HCT116 (cell line): ENCODE measurements around the gene OBSCN. TPM values are rescaled to one million over a fixed set of nuclear protein-coding genes. Genes with fewer than 3 reads are reported as not detected.

Experiments used
- ATAC-seq: fragments of 200-7000 bp; cut with Tn5 transposase; 2 replicates; pipeline ENCODE4 v1.9.1; 2020; ENCODE audit warnings: mild to moderate bottlenecking, moderate library complexity
- BruUV-seq: library from RNA; stranded (reverse); fragments of 400-500 nt; replicated peaks from 2 replicates; lab custom pipeline; 2021; lab: Mats Ljungman, UMichigan
- CTCF ChIA-PET: fragments of 300-600 bp; sonication (Branson Sonifier 250); formaldehyde crosslinking; loops from one replicate; lab custom pipeline; 2021; ENCODE audit warnings: antibody characterized with exemption; lab: Charles Lee
- POLR2A ChIA-PET: fragments of 300-600, 350-600 bp; sonication (Branson Sonifier 250); formaldehyde crosslinking; loops from one replicate; lab custom pipeline; 2021; ENCODE audit warnings: antibody characterized with exemption; lab: Charles Lee
- RAD21 ChIA-PET, 2 experiments: fragments of 300-600 bp; sonication (Branson Sonifier 250); formaldehyde crosslinking; loops; one replicate each; lab custom pipeline; 2023; ENCODE audit warnings: low total read pairs in 2 of 2; ENCODE audit not compliant: uncharacterized antibody in 2 of 2, unreplicated experiment in 2 of 2, low non-redundant PET in 1 of 2; lab: Charles Lee
- DNase-seq: peaks from one replicate; pipeline ENCODE4 v3.0.0-alpha.2; 2010; ENCODE audit warnings: low read depth, low spot score
- H2AFZ ChIP-seq: fragments of 200-600 bp; shearing (Covaris generic), sonication (generic); 2 replicates; pipeline ENCODE4 v1.6.1; 2017; ENCODE audit warnings: low read depth, mixed run types, mixed read lengths, antibody characterized with exemption, low read length; ENCODE audit not compliant: poor library complexity, severe bottlenecking
- H3K27ac ChIP-seq: 2 replicates; pipeline ENCODE4 v1.5.1; 2012; ENCODE audit warnings: low read depth, low read length
- H3K27me3 ChIP-seq: fragments of 200-600 bp; sonication (generic); 2 replicates; pipeline ENCODE4 v1.6.1; 2016; ENCODE audit warnings: mixed run types, low read length, mixed read lengths; ENCODE audit not compliant: insufficient read depth
- H3K36me3 ChIP-seq, 2 experiments: fragments of 200-500 bp in 1 of 2; fragments of 200-600 bp in 1 of 2; sonication (Bioruptor generic) in 1 of 2; sonication (generic) in 1 of 2; 2 replicates each; pipeline versions ENCODE4 v1.5.1 to v1.6.1; 2014 to 2016; ENCODE audit warnings: low read length in 2 of 2, inconsistent platforms in 1 of 2, mixed read lengths in 1 of 2, mixed run types in 1 of 2; ENCODE audit not compliant: insufficient read depth in 2 of 2, control insufficient read depth in 1 of 2
- H3K4me1 ChIP-seq, 2 experiments: fragments of 200-600 bp in 1 of 2; sonication (generic) in 1 of 2; 2 replicates each; pipeline versions ENCODE4 v1.5.1 to v1.6.1; 2012 to 2017; ENCODE audit warnings: low read length in 2 of 2, inconsistent platforms in 1 of 2, mild to moderate bottlenecking in 1 of 2, mixed read lengths in 1 of 2, mixed run types in 1 of 2, moderate library complexity in 1 of 2; ENCODE audit not compliant: insufficient read depth in 2 of 2, control insufficient read depth in 1 of 2
- H3K4me2 ChIP-seq: fragments of 200-600 bp; sonication (generic); 2 replicates; pipeline ENCODE4 v1.6.1; 2017; ENCODE audit warnings: mixed run types, low read length, mixed read lengths
- H3K4me3 ChIP-seq, 2 experiments: fragments of 200-600 bp in 1 of 2; sonication (generic) in 1 of 2; replicated peaks in 1 of 2; 2 replicates each; pipeline ENCODE4 v1.5.1; 2011 to 2016; ENCODE audit warnings: low read length in 2 of 2, control low read depth in 1 of 2, low read depth in 1 of 2, mild to moderate bottlenecking in 1 of 2, mixed read lengths in 1 of 2, mixed run types in 1 of 2
- H3K79me2 ChIP-seq: fragments of 200-600 bp; sonication (generic); 2 replicates; pipeline ENCODE4 v1.6.1; 2017; ENCODE audit warnings: mild to moderate bottlenecking, mixed run types, low read length, moderate library complexity, mixed read lengths; ENCODE audit not compliant: insufficient read depth
- H3K9ac ChIP-seq: fragments of 200-600 bp; sonication (generic); 2 replicates; pipeline ENCODE4 v1.6.1; 2016; ENCODE audit warnings: low read length, mixed read lengths
- H3K9me2 ChIP-seq: fragments of 200-600 bp; sonication (generic), shearing (Covaris generic); 2 replicates; pipeline ENCODE4 v1.6.1; 2017; ENCODE audit warnings: mixed run types, mild to moderate bottlenecking, moderate library complexity; ENCODE audit not compliant: insufficient read depth
- H3K9me3 ChIP-seq, 2 experiments: fragments of 200-500 bp in 1 of 2; fragments of 200-600 bp in 1 of 2; sonication (Bioruptor generic) in 1 of 2; sonication (generic) in 1 of 2; 2 replicates each; pipeline ENCODE4 v1.6.1; 2014 to 2017; ENCODE audit warnings: low read length in 2 of 2, mixed read lengths in 2 of 2, inconsistent platforms in 1 of 2, low read depth in 1 of 2, mild to moderate bottlenecking in 1 of 2, mixed run types in 1 of 2, moderate library complexity in 1 of 2; ENCODE audit not compliant: control insufficient read depth in 1 of 2, insufficient read depth in 1 of 2
- H4K20me1 ChIP-seq: fragments of 200-600 bp; sonication (generic), shearing (Covaris generic); 2 replicates; pipeline ENCODE4 v1.6.1; 2017; ENCODE audit warnings: mixed run types, mild to moderate bottlenecking, moderate library complexity; ENCODE audit not compliant: insufficient read depth
- ATF3 ChIP-seq: IDR thresholded peaks from 2 replicates; pipeline ENCODE4 v1.6.1; 2012
- CBX3 ChIP-seq: IDR thresholded peaks from 2 replicates; pipeline ENCODE4 v1.6.1; 2012; ENCODE audit warnings: low read depth
- CTCF ChIP-seq, 3 experiments: fragments of 200-600 bp in 1 of 3; sonication (generic) in 1 of 3; IDR thresholded peaks in 2 of 3; conservative IDR thresholded peaks in 1 of 3; 2 replicates each; pipeline ENCODE4 v1.5.1; 2012 to 2017; ENCODE audit warnings: low read depth in 2 of 3, low read length in 2 of 3, antibody characterized with exemption in 1 of 3, borderline replicate concordance in 1 of 3, control low read depth in 1 of 3, mild to moderate bottlenecking in 1 of 3, mixed read lengths in 1 of 3, mixed run types in 1 of 3, moderate library complexity in 1 of 3; ENCODE audit not compliant: insufficient read depth in 1 of 3
- ELF1 ChIP-seq: IDR thresholded peaks from 2 replicates; pipeline ENCODE4 v1.6.1; 2012; ENCODE audit warnings: low read depth, borderline replicate concordance
- EZH2 ChIP-seq: fragments of 200-600 bp; sonication (generic); IDR thresholded peaks from 2 replicates; pipeline ENCODE4 v1.6.1; 2017; ENCODE audit warnings: antibody characterized with exemption, mixed run types
- EZH2phosphoT487 ChIP-seq: fragments of 200-600 bp; IDR thresholded peaks from 2 replicates; pipeline ENCODE4 v1.6.1; 2018; ENCODE audit warnings: antibody characterized with exemption, borderline replicate concordance
- FOSL1 ChIP-seq: IDR thresholded peaks from 2 replicates; pipeline ENCODE4 v1.6.1; 2012; ENCODE audit warnings: low read depth
- JUND ChIP-seq: IDR thresholded peaks from 2 replicates; pipeline ENCODE4 v1.6.1; 2012
- POLR2AphosphoS5 ChIP-seq: IDR thresholded peaks from 2 replicates; pipeline ENCODE4 v1.6.1; 2011; ENCODE audit warnings: mild to moderate bottlenecking, low read depth, low read length, moderate library complexity
- RAD21 ChIP-seq: IDR thresholded peaks from 2 replicates; pipeline ENCODE4 v1.6.1; 2012; ENCODE audit warnings: low read depth, mild to moderate bottlenecking
- REST ChIP-seq: IDR thresholded peaks from 2 replicates; pipeline ENCODE4 v1.6.1; 2012; ENCODE audit warnings: low read depth
- SIN3A ChIP-seq: IDR thresholded peaks from 2 replicates; pipeline ENCODE4 v1.6.1; 2012; ENCODE audit warnings: low read depth
- SP1 ChIP-seq: IDR thresholded peaks from 2 replicates; pipeline ENCODE4 v1.6.1; 2012; ENCODE audit warnings: low read depth
- SRF ChIP-seq: IDR thresholded peaks from 2 replicates; pipeline ENCODE4 v1.6.1; 2012; ENCODE audit warnings: low read depth
- YY1 ChIP-seq: IDR thresholded peaks from 2 replicates; pipeline ENCODE4 v1.6.1; 2011; ENCODE audit warnings: low read length, low read depth, moderate library complexity, mild to moderate bottlenecking; ENCODE audit not compliant: insufficient replicate concordance; ENCODE audit errors: extremely low read depth
- ZBTB33 ChIP-seq: IDR thresholded peaks from 2 replicates; pipeline ENCODE4 v1.6.1; 2011; ENCODE audit warnings: mild to moderate bottlenecking, low read length, moderate library complexity; ENCODE audit not compliant: insufficient replicate concordance; ENCODE audit errors: extremely low read depth
- ZNF274 ChIP-seq: fragments of 200-500 bp; sonication (Bioruptor generic); IDR thresholded peaks from 2 replicates; pipeline ENCODE4 v1.6.1; 2014; ENCODE audit warnings: mild to moderate bottlenecking, low read depth, low read length, inconsistent platforms
- intact Hi-C: fragments of 100-400 bp; cut with micrococcal nuclease; formaldehyde crosslinking; loops from 2 replicates; pipeline ENCODE4 v1.10.0; 2022
- total RNA-seq: library from RNA; stranded (reverse); gene quantifications from one replicate; pipeline ENCODE4 v1.2.1, GENCODE V29; 2021; ENCODE audit not compliant: unreplicated experiment

The OBSCN gene
- total RNA-seq, 1 experiment from 2014 or later = 16.6 TPM

GRCh38 chr1:228385232-228385631, 177.4 kb downstream of the OBSCN start (continued):
- no peak for TF ChIP-seq REST
- TF ChIP-seq RAD21 = no peak
- no peak for TF ChIP-seq EZH2phosphoT487
- TF ChIP-seq JUND = no peak
- TF ChIP-seq ELF1 = no peak

GRCh38 chr1:228387321-228387720, 179.5 kb downstream of the OBSCN start:
- BruUV-seq = no TSS peak

More at GRCh38 chr1:228387321-228387720, 179.5 kb downstream of the OBSCN start:
- no peak for DNase-seq
- no peak overlapping the region for H3K9ac ChIP-seq
- TF ChIP-seq JUND = no peak
- no peak for TF ChIP-seq ATF3
- no peak for TF ChIP-seq SIN3A
- TF ChIP-seq CBX3 = no peak
- TF ChIP-seq SP1 = no peak
- TF ChIP-seq EZH2 = no peak
- no peak for TF ChIP-seq POLR2AphosphoS5
- TF ChIP-seq SRF = no peak
- no peak for TF ChIP-seq YY1
- no peak for TF ChIP-seq ZNF274
- no peak for TF ChIP-seq ELF1
- TF ChIP-seq ZBTB33 = no peak
- TF ChIP-seq FOSL1 = no peak
- TF ChIP-seq CTCF (IDR thresholded peaks at IDR 0.05 in 2 of 3, conservative IDR thresholded peaks at IDR 0.05 in 1 of 3; ENCODE audit: borderline replicate concordance in 1 of 3, insufficient read depth in 1 of 3, low read depth in 2 of 3, low read length in 2 of 3) = no peak
- TF ChIP-seq, all 23 proteins: peak for 0
- Histone ChIP-seq H4K20me1 (no peaks in the 10 kb centered on the region), H2AFZ (no peak overlapping the region), H3K36me3 (no peaks in the 10 kb centered on the region), H3K9me2 (no peaks in the 10 kb centered on the region), H3K27ac (no peak overlapping the region), H3K27me3 (no peaks in the 10 kb centered on the region), H3K9me3 (no peaks in the 10 kb centered on the region), H3K4me2 (no peak overlapping the region), H3K4me1 (peaks cover 10 to 11% of the 10 kb centered on the region in 2 experiments), H3K4me3 (no peak overlapping the region), H3K79me2 (no peaks in the 10 kb centered on the region)
- no peak for ATAC-seq
- RAD21 ChIA-PET = no interaction called here
- CTCF ChIA-PET = no interaction called here
- intact Hi-C loops = no loop called here
- POLR2A ChIA-PET = no interaction called here
